A673 (cell line): ENCODE data around the gene ZBTB21.

Source experiments
- CTCF ChIP-seq: fragments of 300-800, 200-600 bp; sonication (generic); conservative IDR thresholded peaks from 2 replicates; pipeline ENCODE4 v1.5.1; 2017; ENCODE audit warnings: low read depth, mild to moderate bottlenecking, antibody characterized with exemption, low read length, moderate library complexity, mixed read lengths
- EZH2 ChIP-seq: fragments of 200-600 bp; sonication (generic); IDR thresholded peaks from 2 replicates; pipeline ENCODE4 v1.6.1; 2017; ENCODE audit warnings: borderline replicate concordance, low read depth, mild to moderate bottlenecking, mixed read lengths, antibody characterized with exemption, low read length; ENCODE audit not compliant: poor library complexity, severe bottlenecking

DNA sequence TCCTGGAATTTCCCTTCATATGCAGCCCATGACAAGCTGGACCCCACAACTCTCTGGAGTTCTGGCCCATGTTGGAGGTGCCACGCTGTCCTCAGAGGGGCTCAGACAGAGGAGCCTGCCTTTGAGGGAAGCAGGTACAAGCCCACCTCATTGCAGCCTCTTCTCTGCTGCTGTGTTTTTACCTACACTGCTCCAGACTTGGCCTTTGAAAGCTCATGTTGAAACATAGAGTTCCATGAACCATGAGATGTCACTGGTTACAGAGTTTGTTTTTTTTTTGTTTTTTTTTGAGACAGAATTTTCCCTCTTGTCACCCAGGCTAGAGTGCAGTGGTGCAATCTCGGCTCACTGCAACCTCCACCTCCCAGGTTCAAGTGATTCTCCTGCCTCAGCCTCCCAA, 22.1 kb upstream of the ZBTB21 start:
- TF ChIP-seq CTCF = no peak
- TF ChIP-seq EZH2 = no peak
